LNCaP clone FGC (cell line): ENCODE results near the gene SDK2.

ENCODE experiments used
- DNase-seq: peaks from one replicate; pipeline ENCODE4 v3.0.0-alpha.2; 2011; ENCODE audit warnings: low read depth
- H3K4me3 ChIP-seq: 2 replicates; pipeline ENCODE4 v1.5.1; 2011; ENCODE audit warnings: mild to moderate bottlenecking, low read depth, low read length, control low read depth
- CTCF ChIP-seq: IDR thresholded peaks from 2 replicates; pipeline ENCODE4 v1.5.1; 2012; ENCODE audit warnings: mild to moderate bottlenecking; ENCODE audit not compliant: control insufficient read depth, insufficient read depth; ENCODE audit errors: extremely low read depth

Gene SDK2

GRCh38 chr17:73319766-73320165, 324.5 kb downstream of the SDK2 start:
- TF ChIP-seq CTCF, result no peak
- DNase-seq, result no peak
- H3K4me3 ChIP-seq, result no peak overlapping the region

GRCh38 chr17:73318836-73319235, 325.4 kb downstream of the SDK2 start:
- DNase-seq, result no peak
- no peak overlapping the region for H3K4me3 ChIP-seq
- no peak for TF ChIP-seq CTCF

DNA sequence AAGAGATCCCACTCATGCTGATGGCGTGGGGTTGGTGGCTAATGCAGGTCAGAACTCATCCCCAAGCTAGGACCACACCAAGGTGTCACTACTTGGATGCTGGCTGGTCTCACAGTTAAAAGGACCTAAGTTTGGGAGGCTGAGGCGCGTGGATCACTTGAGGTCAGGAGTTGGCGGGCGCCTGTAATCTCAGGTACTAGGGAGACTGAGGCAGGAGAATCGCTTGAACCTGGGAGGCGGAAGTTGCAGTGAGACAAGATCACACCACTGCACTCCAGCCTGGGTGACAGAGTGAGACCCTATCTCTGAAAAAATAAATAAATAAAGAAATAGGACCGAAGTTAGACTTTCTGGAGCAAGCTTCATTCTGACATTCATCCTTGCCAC, 325.8 kb downstream of the SDK2 start:
- no peak overlapping the region for H3K4me3 ChIP-seq
- no peak for TF ChIP-seq CTCF
- DNase-seq, result no peak

- H3K4me3 ChIP-seq, result no peak overlapping the region
- TF ChIP-seq CTCF, result no peak
- no peak for DNase-seq
Observed at GRCh38 chr17:73317513-73318426, 326.5 kb downstream of the SDK2 start.

GRCh38 chr17:73316919-73317505, 327.2 kb downstream of the SDK2 start:
- H3K4me3 ChIP-seq, result no peak overlapping the region
- no peak for TF ChIP-seq CTCF
- no peak for DNase-seq

- no peak overlapping the region for H3K4me3 ChIP-seq
- no peak for DNase-seq
- no peak for TF ChIP-seq CTCF
Observed at GRCh38 chr17:73315471-73315870, 328.8 kb downstream of the SDK2 start.
